ENCODE results near the gene MRPL24.

GRCh38 chr1:156738916-156739315 is 2.0 kb downstream of the MRPL24 start:
- TF ChIP-seq EP300 (IDR thresholded peaks at IDR 0.05; ENCODE audit: low read depth in 2 of 2, low read length in 2 of 2) (no peak), EP300 (CRISPR knock-in tag; IDR thresholded peaks at IDR 0.05; ENCODE audit: borderline replicate concordance) (no peak), GRHL1 (CRISPR knock-in tag; conservative IDR thresholded peaks at IDR 0.05) (no peak), ZNF792 (CRISPR knock-in tag; IDR thresholded peaks at IDR 0.05) (no peak), POLR2AphosphoS5 (IDR thresholded peaks at IDR 0.05; ENCODE audit: low read depth, low read length) (no peak), TARDBP (CRISPR knock-in tag; IDR thresholded peaks at IDR 0.05) (no peak), CTCF (CRISPR knock-in tag; IDR thresholded peaks at IDR 0.05) (no peak)

All from HepG2 (cell line).